ES-I3 (cell line): ENCODE results near the gene ZNF750.
"Not testable (repeated sequence)": the region's sequence is repeated elsewhere in the genome, so short reads cannot be mapped to it uniquely, and the experiment has no call there.

Source experiments
- H3K36me3 ChIP-seq: 2 replicates; pipeline ENCODE4 v1.6.1; 2013; ENCODE audit warnings: mild to moderate bottlenecking, low read length, control low read depth, moderate library complexity; ENCODE audit not compliant: insufficient read depth
- H3K4me1 ChIP-seq: 2 replicates; pipeline ENCODE4 v1.6.1; 2013; ENCODE audit warnings: mild to moderate bottlenecking, control low read depth, low read length; ENCODE audit not compliant: insufficient read depth
- H3K9ac ChIP-seq: 2 replicates; pipeline ENCODE4 v1.6.1; 2013; ENCODE audit warnings: low read depth, mild to moderate bottlenecking, low read length, moderate library complexity
- H3K9me3 ChIP-seq: 2 replicates; pipeline ENCODE4 v1.6.1; 2013; ENCODE audit warnings: mild to moderate bottlenecking, low read length, moderate library complexity; ENCODE audit not compliant: control insufficient read depth, insufficient read depth

Gene ZNF750

GRCh38 chr17:82785581-82785980 lies 54.2 kb downstream of the ZNF750 start:
- not testable (repeated sequence) for H3K9ac ChIP-seq, H3K4me1 ChIP-seq, H3K9me3 ChIP-seq
- H3K36me3 ChIP-seq: peaks cover 24% of the 10 kb centered on the region

GRCh38 chr17:82783498-82783897 lies 56.3 kb downstream of the ZNF750 start:
- H3K9me3 ChIP-seq: no peaks in the 10 kb centered on the region; the same call in 1 of the 2 replicates
- no peaks in the 10 kb centered on the region for H3K4me1 ChIP-seq
- H3K9ac ChIP-seq: no peak overlapping the region
- peaks cover 24% of the 10 kb centered on the region for H3K36me3 ChIP-seq

DNA sequence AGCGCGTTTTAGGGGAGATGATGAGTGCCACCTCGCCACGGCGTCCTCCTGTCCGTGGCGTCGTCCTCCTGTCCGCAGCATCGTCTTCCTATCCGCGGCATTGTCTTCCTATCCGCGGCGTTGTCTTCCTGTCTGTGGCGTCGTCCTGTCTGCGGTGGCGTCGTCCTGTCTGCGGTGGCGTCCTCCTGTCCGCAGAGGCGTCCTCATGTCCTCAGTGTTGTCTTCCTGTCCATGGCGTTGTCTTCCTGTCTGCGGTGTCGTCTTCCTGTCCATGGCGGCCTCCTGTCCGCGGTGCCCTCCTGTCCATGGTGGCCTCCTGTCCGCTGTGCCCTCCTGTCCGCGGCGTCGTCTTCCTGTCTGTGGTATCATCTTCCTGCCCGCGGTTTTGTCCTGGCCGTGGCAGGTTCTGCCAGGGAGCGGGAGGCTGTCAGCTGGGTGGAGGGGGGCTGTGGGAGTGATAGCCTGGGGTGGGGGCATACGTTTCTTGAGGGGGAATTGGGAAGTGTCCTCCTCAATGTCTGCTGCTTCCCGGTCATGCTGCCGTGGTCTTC lies 57.1 kb downstream of the ZNF750 start:
- Histone ChIP-seq H3K36me3 (peaks cover 24% of the 10 kb centered on the region), H3K9me3 (no peaks in the 10 kb centered on the region; the same call in 1 of the 2 replicates), H3K4me1 (no peaks in the 10 kb centered on the region), H3K9ac (no peak overlapping the region)

DNA sequence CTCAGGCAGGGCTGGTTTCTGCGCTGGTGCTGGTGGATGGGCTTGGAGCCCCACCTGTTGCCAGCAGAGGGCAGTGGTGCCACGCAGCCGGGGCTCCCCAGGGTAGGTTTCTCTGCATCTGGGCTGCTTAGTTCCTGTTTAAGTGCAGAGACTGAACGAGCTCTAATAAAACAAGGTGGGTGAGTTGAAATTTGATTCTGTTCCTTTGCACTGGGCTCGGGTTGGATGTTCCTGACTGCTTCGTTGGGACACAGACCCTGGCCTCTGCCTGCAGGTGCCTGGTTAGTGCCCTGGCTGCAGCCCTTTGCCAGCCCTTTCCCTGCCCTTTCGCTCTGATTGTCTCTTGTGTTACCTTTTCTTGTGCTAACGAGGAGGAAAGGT lies 57.9 kb downstream of the ZNF750 start:
- no peaks in the 10 kb centered on the region; the same call in 1 of the 2 replicates for H3K9me3 ChIP-seq
- peaks cover 24% of the 10 kb centered on the region for H3K36me3 ChIP-seq
- no peak overlapping the region for H3K9ac ChIP-seq
- H3K4me1 ChIP-seq: no peaks in the 10 kb centered on the region

GRCh38 chr17:82780971-82781893 lies 58.6 kb downstream of the ZNF750 start:
- no peak overlapping the region for H3K9ac ChIP-seq
- no peaks in the 10 kb centered on the region for H3K4me1 ChIP-seq
- no peaks in the 10 kb centered on the region; the same call in 1 of the 2 replicates for H3K9me3 ChIP-seq
- H3K36me3 ChIP-seq: peaks cover 24% of the 10 kb centered on the region

DNA sequence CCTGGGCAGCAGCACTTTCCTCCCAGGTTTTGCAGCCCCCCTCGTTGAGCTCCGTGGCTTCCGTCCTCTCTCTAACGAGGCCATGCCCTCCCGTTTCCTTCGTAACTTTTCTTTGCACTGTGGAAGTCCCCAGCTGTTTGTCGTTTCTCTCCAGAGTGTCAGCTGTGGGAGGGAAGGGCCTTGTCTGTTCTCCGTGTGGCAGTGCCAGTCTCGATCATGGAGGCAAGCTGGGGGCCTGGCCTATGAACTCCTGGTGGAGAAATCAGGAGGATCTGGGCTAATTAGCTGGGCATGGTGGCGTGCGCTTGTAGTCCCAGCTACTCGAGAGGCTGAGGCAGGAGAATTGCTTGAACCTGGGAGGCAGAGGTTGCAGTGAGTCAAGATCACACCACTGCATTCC lies 59.6 kb downstream of the ZNF750 start:
- H3K9ac ChIP-seq: no peak overlapping the region
- H3K36me3 ChIP-seq: peaks cover 30% of the 10 kb centered on the region
- H3K4me1 ChIP-seq: no peaks in the 10 kb centered on the region
- no peaks in the 10 kb centered on the region; the same call in 1 of the 2 replicates for H3K9me3 ChIP-seq

DNA sequence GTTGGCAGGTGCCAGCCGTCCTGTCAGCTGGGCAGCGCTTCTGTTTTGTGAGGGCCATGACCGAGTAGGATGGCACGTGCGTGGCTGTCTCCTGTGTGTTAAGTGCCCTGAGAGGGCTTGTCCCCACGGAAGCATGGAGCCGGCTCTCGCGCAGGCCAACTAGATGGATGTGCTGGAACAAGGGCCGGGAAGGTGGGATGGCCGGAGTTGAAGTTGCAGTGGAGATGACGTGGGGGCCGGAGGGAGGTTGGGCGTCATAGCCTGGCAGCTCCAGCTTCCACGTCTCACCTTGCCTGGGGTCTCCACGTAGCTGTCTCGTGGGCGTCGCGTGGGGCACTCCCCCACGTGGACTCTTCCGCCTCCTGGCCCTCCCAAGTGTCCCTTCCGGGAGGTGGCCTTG lies 60.3 kb downstream of the ZNF750 start:
- Histone ChIP-seq H3K4me1 (no peaks in the 10 kb centered on the region), H3K9me3 (no peaks in the 10 kb centered on the region; the same call in 1 of the 2 replicates), H3K36me3 (peaks cover 28% of the 10 kb centered on the region), H3K9ac (no peak overlapping the region)
